G401 (cell line): ENCODE results near the gene PRKAG2. TPM values are rescaled to one million over a fixed set of nuclear protein-coding genes. Genes with fewer than 3 reads are reported as not detected.
A peak's percentile ranks its signal among the peaks of the same experiment; 100 is the strongest.
"Not testable (repeated sequence)": the region's sequence is repeated elsewhere in the genome, so short reads cannot be mapped to it uniquely, and the experiment has no call there.

Experiments
- DNase-seq: peaks from one replicate; pipeline ENCODE4 v3.0.0-alpha.2; 2015; ENCODE audit warnings: low spot score
- in situ Hi-C: cut with HindIII; loops from 2 replicates; pipeline ENCODE4 v1.10.0; 2016; ENCODE audit warnings: low sequenced_read_pairs, mixed read lengths
- total RNA-seq: library from RNA; depleted of rRNA; stranded (reverse); fragments of >200 nt; shearing (Covaris generic); gene quantifications from 2 replicates; pipeline ENCODE4 v1.2.3, GENCODE V29; 2014

The PRKAG2 gene
- total RNA-seq, 1 experiment from 2014 or later: 92.4 TPM

- DNase-seq: no peak
- in situ Hi-C loops: no loop called here
Observed at GRCh38 chr7:151827620-151828019, 49.3 kb downstream of the PRKAG2 start.

GRCh38 chr7:151826316-151826715 is 50.6 kb downstream of the PRKAG2 start:
- DNase-seq, in situ Hi-C loops: not testable (repeated sequence)

- in situ Hi-C loops: no loop called here
- DNase-seq: no peak
Observed at GRCh38 chr7:151825721-151826120, 51.2 kb downstream of the PRKAG2 start.

GRCh38 chr7:151824373-151824933 is 52.5 kb downstream of the PRKAG2 start:
- in situ Hi-C loops: no loop called here
- DNase-seq: no peak

- no peak for DNase-seq
- in situ Hi-C loops: no loop called here
Observed at GRCh38 chr7:151823566-151824372, 53.1 kb downstream of the PRKAG2 start.

- in situ Hi-C loops: no loop called here
- DNase-seq: no peak
Observed at GRCh38 chr7:151822541-151823181, 54.3 kb downstream of the PRKAG2 start.

- in situ Hi-C loops: no loop called here
- DNase-seq: no peak
Observed at GRCh38 chr7:151821806-151822540, 54.9 kb downstream of the PRKAG2 start.

- in situ Hi-C loops: no loop called here
- DNase-seq: peak; percentile 47
Observed at GRCh38 chr7:151821226-151821625, 55.7 kb downstream of the PRKAG2 start.

- DNase-seq: no peak
- in situ Hi-C loops: no loop called here
Observed at GRCh38 chr7:151820491-151821105, 56.3 kb downstream of the PRKAG2 start.

GRCh38 chr7:151819866-151820265 is 57.0 kb downstream of the PRKAG2 start:
- no peak for DNase-seq
- in situ Hi-C loops: no loop called here

GRCh38 chr7:151818674-151819519 is 58.0 kb downstream of the PRKAG2 start:
- in situ Hi-C loops: no loop called here
- peak; percentile 49 for DNase-seq

GRCh38 chr7:151817981-151818673 is 58.8 kb downstream of the PRKAG2 start:
- DNase-seq: no peak
- in situ Hi-C loops: no loop called here

GRCh38 chr7:151817315-151817690 is 59.6 kb downstream of the PRKAG2 start:
- in situ Hi-C loops: no loop called here
- no peak for DNase-seq

GRCh38 chr7:151816562-151817314 is 60.2 kb downstream of the PRKAG2 start:
- in situ Hi-C loops: no loop called here
- no peak for DNase-seq

GRCh38 chr7:151815419-151815818 is 61.5 kb downstream of the PRKAG2 start:
- in situ Hi-C loops: no loop called here
- DNase-seq: no peak

- in situ Hi-C loops: no loop called here
- peak; percentile 83 for DNase-seq
Observed at GRCh38 chr7:151814400-151815009, 62.4 kb downstream of the PRKAG2 start.

- in situ Hi-C loops: no loop called here
- DNase-seq: peak; percentile 59
Observed at GRCh38 chr7:151813997-151814396, 62.9 kb downstream of the PRKAG2 start.
